GM21825 (cell line): Measurements from ENCODE around the gene DCK.
"Not testable (repeated sequence)": the region's sequence is repeated elsewhere in the genome, so short reads cannot be mapped to it uniquely, and the experiment has no call there.

ENCODE experiments used
- ATAC-seq: cut with Tn5 transposase; IDR thresholded peaks from one replicate; pipeline ENCODE4 v1.9.1; 2021; ENCODE audit warnings: mild to moderate bottlenecking, moderate library complexity; ENCODE audit not compliant: unreplicated experiment

Gene DCK

GRCh38 chr4:71059573-71059972, 66.1 kb downstream of the DCK start:
- ATAC-seq: not testable (repeated sequence)

GRCh38 chr4:71062436-71062835, 69.0 kb downstream of the DCK start:
- no peak for ATAC-seq

GRCh38 chr4:71063711-71064110, 70.3 kb downstream of the DCK start:
- ATAC-seq: no peak

- ATAC-seq: no peak
Measured at GRCh38 chr4:71064521-71064920, 71.1 kb downstream of the DCK start.

GRCh38 chr4:71065991-71066510, 72.6 kb downstream of the DCK start:
- ATAC-seq: no peak

GRCh38 chr4:71066737-71067716, 73.6 kb downstream of the DCK start:
- ATAC-seq: no peak

- ATAC-seq: no peak
Measured at GRCh38 chr4:71069063-71069462, 75.6 kb downstream of the DCK start.

- no peak for ATAC-seq
Measured at GRCh38 chr4:71070015-71070414, 76.6 kb downstream of the DCK start.

GRCh38 chr4:71074452-71075299, 81.2 kb downstream of the DCK start:
- no peak for ATAC-seq
